ENCODE data around the gene HOMER2.

The HOMER2 gene

DNA sequence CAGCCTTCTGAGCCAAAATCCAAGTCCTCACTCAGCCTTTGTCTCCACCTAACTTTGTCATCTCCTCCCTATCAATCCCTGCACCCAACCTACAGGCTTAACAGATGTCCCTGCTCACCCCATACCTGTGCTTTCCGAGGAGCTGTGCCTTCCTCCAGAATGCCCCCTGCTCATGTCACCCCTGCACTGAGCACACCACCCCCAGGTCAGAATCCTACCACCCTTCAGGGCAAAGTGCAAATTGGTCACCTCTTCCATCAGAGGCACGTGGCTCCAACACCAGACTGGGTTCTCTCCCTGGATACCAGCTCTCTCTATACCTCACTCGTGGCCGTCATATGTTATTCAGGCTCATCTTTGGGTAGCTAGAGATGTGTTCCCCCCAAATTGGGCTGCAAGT, 29.8 kb downstream of the HOMER2 start:
- TF ChIP-seq, protein P1, sequence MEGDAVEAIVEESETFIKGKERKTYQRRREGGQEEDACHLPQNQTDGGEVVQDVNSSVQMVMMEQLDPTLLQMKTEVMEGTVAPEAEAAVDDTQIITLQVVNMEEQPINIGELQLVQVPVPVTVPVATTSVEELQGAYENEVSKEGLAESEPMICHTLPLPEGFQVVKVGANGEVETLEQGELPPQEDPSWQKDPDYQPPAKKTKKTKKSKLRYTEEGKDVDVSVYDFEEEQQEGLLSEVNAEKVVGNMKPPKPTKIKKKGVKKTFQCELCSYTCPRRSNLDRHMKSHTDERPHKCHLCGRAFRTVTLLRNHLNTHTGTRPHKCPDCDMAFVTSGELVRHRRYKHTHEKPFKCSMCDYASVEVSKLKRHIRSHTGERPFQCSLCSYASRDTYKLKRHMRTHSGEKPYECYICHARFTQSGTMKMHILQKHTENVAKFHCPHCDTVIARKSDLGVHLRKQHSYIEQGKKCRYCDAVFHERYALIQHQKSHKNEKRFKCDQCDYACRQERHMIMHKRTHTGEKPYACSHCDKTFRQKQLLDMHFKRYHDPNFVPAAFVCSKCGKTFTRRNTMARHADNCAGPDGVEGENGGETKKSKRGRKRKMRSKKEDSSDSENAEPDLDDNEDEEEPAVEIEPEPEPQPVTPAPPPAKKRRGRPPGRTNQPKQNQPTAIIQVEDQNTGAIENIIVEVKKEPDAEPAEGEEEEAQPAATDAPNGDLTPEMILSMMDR (IDR thresholded peaks at IDR 0.05; ENCODE audit: low read depth, low read length): no peak
- no peak for DNase-seq
- Histone ChIP-seq H3K36me3 (no peaks in the 10 kb centered on the region), H3K27ac (no peak overlapping the region), H3K9me3 (ENCODE audit: severe bottlenecking) (no peaks in the 10 kb centered on the region), H3K27me3 (ENCODE audit: insufficient read depth, low read depth, severe bottlenecking) (no peaks in the 10 kb centered on the region), H3K4me3 (ENCODE audit: low read depth, low read length) (no peak overlapping the region)

DNA sequence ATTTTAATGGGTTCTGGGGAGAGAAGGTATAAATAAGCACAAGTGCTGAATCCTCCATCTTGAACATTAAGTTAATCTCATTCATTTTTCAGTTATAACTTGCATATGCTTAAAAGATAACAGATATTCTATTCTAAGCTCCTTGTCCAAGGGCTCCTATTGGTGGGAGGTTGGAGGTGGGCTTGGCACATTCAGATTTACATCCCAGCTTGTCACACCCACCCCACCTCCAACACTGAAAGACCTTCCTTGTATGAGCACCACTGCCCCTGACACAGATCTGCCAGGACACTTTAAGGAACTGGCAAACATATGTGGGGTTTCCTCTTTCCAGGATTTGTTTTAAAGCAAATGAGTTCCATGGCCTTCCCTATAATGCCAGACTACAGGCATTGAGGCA, 30.6 kb downstream of the HOMER2 start:
- TF ChIP-seq, protein P1 (IDR thresholded peaks at IDR 0.05; ENCODE audit: low read depth, low read length): no peak
- Histone ChIP-seq H3K9me3 (ENCODE audit: severe bottlenecking) (no peaks in the 10 kb centered on the region), H3K27ac (no peak overlapping the region), H3K4me3 (ENCODE audit: low read depth, low read length) (no peak overlapping the region), H3K27me3 (ENCODE audit: insufficient read depth, low read depth, severe bottlenecking) (no peaks in the 10 kb centered on the region), H3K36me3 (no peaks in the 10 kb centered on the region)
- DNase-seq: no peak

DNA sequence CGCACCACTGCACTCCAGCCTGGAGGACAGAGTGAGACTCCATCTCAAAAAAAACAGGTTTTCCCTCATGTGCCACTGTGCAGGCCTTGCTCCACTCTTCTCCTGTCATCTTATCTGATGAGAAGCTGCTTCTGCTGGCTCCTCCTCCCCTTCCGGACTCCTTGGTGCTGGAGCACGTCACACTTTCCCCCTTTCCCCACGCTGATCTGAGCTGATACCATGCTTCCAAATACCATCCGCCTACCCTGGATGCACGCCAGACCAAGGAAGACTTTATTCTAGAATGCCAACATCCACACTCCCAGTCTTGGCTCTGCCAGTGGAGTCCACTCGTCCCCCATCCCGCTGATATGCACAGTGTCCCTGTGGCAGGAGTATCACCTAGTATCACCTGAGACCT, 31.3 kb downstream of the HOMER2 start:
- H3K9me3 ChIP-seq (ENCODE audit: severe bottlenecking): no peaks in the 10 kb centered on the region
- TF ChIP-seq, protein P1 (IDR thresholded peaks at IDR 0.05; ENCODE audit: low read depth, low read length): no peak
- H3K27me3 ChIP-seq (ENCODE audit: insufficient read depth, low read depth, severe bottlenecking): no peaks in the 10 kb centered on the region
- H3K27ac ChIP-seq: no peak overlapping the region
- H3K4me3 ChIP-seq (ENCODE audit: low read depth, low read length): no peak overlapping the region
- H3K36me3 ChIP-seq: no peaks in the 10 kb centered on the region
- DNase-seq: no peak

DNA sequence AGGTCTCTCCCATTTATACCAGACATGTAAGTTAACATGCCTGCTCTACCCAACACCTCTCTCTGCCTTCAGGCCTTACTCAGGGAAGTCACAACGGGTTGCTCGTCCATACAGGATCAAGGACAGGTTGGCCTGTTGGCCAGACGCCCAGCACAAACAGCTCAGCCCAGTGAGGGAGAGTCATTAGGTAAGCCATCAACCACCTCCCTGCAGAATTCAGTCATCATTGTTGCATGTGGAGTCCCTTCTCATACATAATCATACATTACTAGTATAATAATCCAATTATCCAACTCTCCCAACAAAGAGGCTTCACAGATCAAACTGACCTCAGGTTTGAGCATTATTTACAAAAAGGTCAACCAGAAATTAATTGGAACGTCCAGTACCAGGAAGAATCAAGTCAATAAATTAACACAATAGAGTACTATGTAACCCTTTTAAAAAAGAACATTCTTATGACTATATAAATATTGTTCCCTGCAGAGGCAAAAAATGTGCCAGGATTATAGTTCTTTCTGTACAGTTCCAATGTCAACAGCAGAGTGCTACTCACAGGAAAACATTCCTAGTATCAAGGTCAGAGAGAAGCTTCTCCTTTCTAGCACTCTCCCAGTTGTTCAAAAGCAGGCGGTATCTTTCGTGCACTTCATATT, 33.2 kb downstream of the HOMER2 start:
- no peak for DNase-seq
- no peak overlapping the region for H3K4me3 ChIP-seq (ENCODE audit: low read depth, low read length)
- TF ChIP-seq, protein P1 (IDR thresholded peaks at IDR 0.05; ENCODE audit: low read depth, low read length): no peak
- H3K9me3 ChIP-seq (ENCODE audit: severe bottlenecking): no peaks in the 10 kb centered on the region
- no peaks in the 10 kb centered on the region for H3K36me3 ChIP-seq
- H3K27ac ChIP-seq: no peak overlapping the region
- no peaks in the 10 kb centered on the region for H3K27me3 ChIP-seq (ENCODE audit: insufficient read depth, low read depth, severe bottlenecking)

DNA sequence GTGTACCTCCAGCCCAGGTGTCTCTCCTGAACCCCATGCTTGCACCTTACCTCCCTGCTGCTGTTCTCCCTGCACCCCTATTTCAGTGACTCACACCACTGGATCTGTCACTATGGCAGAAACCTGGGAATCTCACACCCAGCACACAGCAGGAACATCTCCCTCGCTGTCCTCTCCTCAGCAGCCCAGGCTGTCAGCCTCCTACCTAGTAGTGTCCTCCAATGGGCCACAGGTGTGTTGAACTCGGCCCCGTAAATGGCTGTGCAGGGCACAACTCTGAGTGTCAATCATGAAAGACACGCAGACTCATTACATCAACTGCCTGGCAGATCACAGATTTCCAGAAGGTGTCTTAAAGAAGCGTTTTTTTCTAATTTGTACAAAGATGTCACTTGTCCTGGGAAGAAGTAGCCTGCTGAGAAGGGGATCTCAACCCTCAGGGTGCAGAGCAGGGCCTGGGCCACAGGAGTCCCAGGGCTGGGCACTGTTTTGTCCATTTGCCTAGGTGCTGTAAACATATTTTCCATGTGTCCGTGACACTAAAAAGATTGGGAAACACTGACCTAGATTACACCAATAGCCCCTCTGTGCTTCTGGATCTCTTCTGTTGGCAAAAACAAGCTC, 33.8 kb downstream of the HOMER2 start:
- H3K9me3 ChIP-seq (ENCODE audit: severe bottlenecking): no peaks in the 10 kb centered on the region
- TF ChIP-seq, protein P1 (IDR thresholded peaks at IDR 0.05; ENCODE audit: low read depth, low read length): no peak
- no peak for DNase-seq
- no peak overlapping the region for H3K4me3 ChIP-seq (ENCODE audit: low read depth, low read length)
- H3K27me3 ChIP-seq (ENCODE audit: insufficient read depth, low read depth, severe bottlenecking): no peaks in the 10 kb centered on the region
- no peaks in the 10 kb centered on the region for H3K36me3 ChIP-seq
- H3K27ac ChIP-seq: no peak overlapping the region

DNA sequence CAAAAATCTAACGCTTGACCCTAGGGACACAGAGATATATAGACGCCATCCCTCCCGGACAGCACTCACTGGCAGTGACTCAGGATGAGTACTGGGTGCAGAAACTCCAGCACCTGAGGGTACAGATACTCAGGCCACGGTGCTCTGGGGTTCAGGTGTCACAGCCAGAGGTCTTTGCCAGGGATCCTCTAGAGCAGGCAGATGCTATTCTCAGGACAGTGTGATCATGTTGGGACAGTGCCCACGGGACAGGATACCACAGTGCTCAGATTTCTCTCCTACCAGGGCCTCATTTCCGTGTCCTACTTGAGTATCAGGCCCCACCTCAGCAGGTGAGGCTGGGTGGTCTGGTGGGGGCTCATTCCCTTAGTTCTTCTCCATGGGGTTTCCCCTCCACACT, 34.4 kb downstream of the HOMER2 start:
- TF ChIP-seq, protein P1 (IDR thresholded peaks at IDR 0.05; ENCODE audit: low read depth, low read length): no peak
- Histone ChIP-seq H3K4me3 (ENCODE audit: low read depth, low read length) (no peak overlapping the region), H3K36me3 (no peaks in the 10 kb centered on the region), H3K27ac (no peak overlapping the region), H3K9me3 (ENCODE audit: severe bottlenecking) (no peaks in the 10 kb centered on the region), H3K27me3 (ENCODE audit: insufficient read depth, low read depth, severe bottlenecking) (no peaks in the 10 kb centered on the region)
- DNase-seq: no peak

Measured in WERI-Rb-1 (cell line).